Left hindlimb (tissue), 1 donor: ENCODE results near the gene RB1.

Experiments used
- DNase-seq: peaks from one replicate; pipeline ENCODE4 v3.0.0-alpha.2; 2018

The RB1 gene

DNA sequence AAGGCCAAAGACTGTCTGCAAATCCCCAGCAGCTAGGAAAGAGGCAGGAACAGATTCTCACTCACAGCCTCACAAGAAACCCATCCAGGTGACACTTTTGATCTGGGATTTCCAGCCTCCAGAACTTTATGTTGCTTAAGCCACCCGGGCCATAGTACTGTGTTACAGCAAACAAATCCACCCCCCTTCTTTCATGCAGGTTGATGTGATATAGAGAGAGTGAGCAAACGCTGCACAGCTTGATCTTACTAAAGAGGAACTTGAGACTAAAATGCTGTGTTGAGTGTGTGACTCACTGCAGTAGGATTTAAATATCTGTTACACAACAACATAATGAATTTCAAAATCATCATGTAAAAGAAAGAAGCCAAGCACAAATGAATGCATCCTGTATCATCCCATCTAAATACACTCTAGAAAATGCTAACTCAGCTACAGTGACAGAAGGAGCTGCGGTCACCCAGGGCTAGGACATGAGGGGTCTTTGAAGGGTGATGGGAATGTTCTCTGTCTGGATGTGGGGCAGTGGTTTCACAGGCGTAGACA is 197.2 kb downstream of the RB1 start:
- DNase-seq, result no peak

DNA sequence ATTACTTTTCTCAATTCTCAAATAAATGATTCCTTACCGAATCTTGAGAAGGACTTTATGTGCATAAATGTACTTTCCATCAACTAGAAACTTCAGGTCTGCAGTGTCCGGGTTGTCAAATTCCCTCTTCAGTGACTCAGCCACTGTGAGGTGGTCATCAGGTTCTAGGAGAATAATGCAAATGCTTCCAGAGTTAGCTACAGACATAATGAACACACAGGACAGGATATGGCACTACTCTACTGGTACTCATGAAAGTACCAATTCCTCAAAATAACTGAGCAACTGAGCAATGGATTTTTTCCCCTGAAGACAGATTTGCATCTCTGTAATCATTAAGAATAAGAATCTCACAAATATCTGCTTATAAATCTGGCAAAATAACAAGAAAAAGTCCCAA is 198.2 kb downstream of the RB1 start:
- DNase-seq, result no peak

DNA sequence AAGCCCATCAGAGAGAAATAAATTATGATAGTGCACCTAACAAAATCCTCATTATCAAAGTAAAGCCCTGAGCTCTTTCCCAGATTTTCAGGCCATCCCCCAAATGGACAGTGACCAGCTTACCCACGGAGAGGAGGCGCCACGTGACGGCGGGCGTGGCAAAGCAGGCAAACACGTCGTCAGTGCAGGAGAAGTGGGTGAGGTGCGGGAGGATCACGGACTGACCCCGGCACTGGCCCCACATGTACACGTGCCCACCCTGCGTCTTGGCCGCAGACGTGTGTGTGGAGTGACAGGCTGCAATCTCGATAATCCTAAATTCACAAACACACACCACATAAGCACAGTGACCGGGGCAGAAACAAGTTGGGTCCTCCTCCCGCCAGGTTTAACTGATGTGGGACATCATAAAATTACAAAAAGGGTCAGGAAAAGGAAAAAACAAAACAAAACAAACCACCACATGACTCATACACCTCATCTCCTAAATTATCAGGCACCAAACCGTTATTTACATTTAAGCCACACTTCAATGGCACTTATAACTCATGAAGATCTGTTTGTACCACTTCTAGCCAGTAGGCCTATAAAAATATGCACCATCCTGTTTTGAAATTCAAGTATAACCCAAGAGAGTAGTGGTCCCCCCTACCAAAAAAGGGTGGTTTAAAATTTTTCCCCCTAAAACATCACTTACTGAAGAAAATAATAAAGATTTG is 199.2 kb downstream of the RB1 start:
- DNase-seq, result no peak

DNA sequence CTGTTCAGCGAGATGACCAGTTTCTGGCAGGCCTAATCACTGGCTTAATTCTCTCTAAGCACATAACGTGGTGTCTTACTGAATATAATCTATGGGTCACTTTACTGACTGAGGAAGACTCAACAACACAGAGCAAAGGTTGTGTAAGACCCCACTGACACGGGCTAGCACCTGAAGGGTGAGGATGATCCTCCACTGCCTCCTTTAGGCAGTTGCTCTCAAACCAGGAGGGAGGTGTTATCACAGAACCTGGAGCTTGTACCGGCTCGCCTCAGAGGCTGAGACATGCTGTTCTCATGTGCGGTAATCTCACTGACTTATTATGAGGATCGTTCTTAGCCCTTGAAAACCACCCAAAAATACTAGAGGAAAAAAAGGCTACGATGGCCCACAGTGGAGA is 201.1 kb downstream of the RB1 start:
- no peak for DNase-seq

DNA sequence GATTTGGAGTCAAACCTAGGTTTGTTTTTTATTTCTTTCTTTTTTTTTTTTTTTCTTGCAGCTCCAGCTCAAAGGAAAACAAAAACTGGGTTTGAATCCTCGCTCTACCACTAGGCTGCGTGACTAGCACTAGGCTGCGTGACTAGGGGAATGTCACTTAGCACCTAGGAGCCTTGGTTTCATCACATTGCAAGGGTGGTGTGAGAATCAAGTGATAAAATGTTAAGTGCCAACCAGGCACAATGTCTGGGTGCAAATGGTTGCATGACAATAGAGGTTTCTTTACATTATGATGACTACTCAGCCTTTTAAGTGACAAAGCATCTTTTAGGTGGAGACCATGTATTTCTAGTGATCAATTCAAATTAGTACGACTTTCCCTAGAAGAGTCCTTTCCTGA is 201.5 kb downstream of the RB1 start:
- DNase-seq, result no peak

DNA sequence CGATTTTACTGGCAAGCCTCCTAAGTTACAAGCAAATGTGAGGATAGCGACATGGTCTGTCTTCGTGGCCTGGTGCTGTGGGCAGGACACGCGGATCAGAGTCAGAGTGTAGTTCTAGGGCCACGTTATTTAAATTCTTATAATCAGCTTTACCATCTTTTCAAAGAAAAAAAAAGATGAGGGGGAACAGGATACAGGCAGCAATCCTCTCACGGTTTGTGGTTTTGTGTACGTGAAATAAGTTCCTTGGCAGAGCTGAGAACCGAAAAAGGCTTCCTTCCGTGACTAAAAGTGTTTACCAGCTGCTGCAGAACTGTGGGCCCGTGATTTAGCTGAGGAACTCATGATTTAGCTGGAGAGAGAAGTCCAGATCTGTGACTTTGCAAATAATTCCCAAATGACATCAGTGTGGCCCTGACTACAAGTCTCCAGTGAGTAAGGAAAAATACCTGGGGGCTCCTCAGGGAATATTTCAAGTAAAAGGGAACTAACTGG is 202.1 kb downstream of the RB1 start:
- peak; percentile 40 for DNase-seq

DNA sequence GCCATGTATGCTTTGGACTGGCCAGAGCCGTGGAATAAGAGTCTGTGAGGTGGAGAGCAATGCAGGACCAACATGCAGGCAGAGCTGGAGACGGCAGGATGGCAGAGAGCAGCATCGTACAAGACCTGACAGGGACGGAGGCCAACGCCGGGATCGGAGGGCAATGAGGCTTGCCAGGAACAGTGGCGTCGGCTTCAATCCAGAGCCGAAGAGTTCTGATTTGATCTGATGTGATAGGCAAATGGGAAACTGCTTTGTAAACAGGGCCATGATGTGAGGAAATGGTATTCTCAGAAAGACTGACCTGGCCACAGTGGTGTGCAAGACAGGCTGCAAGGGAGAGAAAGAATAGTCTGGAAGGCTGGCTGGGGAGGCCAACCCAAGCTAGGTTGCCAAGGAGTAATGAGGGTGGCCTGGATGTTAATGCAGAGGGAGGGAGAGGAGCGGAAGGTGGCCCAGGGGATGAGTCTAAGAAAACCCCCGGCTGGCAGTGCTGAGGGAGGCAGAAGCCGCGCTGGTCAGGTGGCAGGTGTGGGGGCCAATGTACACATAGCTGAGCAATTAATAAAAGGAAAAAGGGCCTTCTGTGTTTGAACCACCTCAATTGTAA is 202.6 kb downstream of the RB1 start:
- no peak for DNase-seq

DNA sequence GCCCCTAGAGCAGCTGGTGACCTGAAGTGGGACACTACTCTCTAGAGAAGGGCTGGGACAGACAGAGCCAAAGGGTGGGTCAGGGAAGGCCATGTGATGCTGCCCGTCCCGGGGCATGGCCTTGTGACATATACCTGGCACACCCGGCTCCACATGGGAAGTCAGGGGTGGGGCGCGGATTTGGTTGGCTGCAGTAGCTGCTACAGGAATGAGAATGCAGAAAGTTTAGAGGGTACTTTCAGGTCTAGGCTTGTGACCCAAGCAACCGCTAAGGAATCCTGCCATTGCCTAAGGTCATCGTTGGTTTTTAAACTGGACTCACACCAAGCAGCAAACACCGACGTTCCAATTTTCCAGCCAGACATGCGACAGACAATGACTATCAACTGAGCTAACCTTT is 203.5 kb downstream of the RB1 start:
- no peak for DNase-seq

DNA sequence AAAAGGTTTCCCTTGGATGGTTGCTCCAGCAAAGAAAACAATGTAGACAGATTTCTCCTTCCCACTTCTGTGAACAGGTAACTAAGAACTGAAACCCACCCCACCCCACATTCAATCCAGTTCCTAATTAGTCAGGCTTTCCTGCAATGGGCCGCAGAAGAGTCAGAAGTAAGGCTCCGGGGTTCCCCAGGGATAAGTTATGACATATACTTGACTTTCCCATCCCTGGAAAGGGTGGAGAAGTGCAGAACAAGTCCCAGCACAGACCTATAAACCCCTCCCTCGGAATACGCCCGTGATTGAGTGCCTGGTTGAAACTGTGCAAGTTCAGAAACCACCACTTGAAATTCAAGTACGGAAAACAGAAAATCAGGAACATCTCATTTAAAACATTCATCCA is 204.5 kb downstream of the RB1 start:
- DNase-seq, result no peak

DNA sequence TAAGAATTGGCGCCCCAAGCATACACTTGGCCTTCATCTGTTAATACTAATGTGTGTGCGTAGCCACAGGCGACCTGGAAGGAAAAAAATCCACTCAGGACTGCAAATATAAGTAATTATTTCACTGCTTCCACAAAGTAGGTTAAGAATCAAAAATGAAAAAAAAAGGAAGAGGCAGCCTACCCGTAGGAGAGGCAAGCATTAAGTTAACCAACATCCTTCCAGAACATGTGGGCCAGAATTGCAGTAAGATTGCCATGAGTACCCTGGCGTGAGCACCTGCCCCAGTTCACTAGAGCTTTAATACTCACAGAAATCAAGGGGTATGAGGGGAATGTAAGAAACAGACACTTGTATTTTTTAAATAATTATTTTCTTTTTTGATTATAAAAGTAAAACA is 207.1 kb downstream of the RB1 start:
- no peak for DNase-seq

DNA sequence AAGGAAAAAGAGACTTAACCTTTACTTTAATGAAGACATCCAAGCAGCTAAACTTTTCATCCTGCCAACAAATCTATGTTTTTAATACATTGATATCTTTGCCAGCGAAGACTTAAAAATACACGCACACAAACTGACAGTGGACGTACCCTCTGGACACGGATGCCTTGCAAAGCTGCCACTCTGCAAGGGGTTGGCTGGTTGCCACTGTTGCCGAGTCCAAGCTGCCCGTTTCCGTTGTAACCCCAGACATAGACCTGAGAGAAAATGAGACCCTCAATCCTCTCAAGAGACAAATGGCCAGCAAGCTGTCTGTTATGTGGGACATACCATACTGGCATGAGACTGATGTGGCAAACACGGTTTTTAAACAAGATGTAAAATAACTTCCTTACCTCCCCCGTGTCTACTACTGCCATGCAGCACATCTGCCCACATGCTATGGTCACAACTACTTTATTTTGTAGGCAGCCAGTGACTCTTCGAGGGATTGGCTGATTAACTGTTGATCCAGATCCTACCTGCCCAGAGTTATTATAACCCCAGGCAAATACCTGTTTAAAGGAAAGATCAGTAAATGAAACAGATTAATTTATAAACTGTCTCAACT is 208.2 kb downstream of the RB1 start:
- no peak for DNase-seq

DNA sequence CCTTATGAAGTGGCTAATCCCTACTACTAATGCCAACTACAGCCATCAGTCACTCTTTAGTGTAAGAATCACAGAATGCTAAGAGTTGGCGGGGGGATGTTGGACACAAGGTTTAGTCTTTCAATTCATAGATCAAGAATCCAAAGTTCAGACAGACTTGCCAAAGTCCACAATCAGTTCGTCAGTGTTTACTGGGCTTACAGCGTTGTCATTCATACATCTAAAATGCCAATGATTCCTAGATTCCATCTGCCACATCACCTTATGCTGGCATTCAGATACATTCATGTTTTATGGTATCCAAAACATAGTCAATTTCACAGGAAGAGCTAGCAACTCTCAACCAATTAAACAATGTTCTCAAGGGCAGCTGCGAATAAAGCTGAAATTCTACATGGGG is 211.2 kb downstream of the RB1 start:
- DNase-seq, result no peak

DNA sequence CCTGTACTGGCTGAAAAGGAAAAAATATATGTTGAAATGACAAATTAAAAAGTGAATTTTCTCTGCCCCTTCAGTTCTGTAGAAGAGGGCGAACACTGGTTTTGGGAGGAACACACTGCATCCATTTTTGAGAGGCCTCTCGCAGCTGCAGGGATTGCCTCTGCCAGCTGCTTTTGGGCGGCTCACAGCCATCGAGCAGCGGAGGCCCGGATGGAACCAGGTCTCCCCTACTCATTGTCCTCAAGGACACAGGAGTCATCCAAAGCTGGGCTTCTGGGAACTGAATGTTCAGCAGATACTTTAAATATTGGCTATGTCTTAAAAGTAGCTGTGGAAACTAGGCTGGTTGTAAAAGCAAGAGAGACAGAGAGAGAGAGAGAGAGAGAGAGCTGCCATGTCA is 212.2 kb downstream of the RB1 start:
- no peak for DNase-seq

DNA sequence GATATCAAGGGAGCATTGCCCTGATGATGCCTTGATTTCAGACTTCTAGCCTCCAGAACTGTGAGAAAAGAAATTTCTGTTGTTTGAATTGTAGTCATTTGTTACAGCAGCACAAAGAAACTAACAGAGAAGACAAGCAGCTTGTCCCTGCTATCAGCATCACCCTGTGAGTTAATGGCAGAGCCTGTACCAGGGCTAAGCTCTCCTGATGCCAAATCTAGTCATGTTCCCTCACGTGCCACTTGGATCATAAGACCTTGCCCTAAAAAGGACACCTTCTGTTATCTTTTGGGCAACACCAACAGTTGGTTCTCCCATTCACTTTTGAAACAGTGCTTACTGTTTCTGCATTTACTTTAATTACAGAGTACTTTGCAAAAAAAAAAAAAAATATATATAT is 214.5 kb downstream of the RB1 start:
- no peak for DNase-seq

DNA sequence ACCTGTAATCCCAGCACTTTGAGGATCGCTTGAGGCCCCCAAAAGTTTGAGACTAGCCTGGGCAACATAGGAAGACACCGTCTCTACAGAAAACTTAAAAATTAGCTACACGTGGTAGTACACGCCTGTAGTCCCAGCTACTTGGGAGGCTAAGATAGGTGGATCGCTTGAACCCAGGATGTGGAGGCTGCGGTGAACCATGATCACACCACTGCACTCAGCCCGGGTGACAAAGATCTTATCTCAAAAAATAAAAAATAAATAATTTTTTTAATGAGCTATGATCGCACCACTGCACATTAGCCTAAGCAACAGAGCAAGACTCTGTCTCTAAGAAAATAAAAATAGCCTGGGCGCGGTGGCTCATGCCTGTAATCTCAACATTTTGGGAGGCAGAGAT is 222.7 kb downstream of the RB1 start:
- no peak for DNase-seq

DNA sequence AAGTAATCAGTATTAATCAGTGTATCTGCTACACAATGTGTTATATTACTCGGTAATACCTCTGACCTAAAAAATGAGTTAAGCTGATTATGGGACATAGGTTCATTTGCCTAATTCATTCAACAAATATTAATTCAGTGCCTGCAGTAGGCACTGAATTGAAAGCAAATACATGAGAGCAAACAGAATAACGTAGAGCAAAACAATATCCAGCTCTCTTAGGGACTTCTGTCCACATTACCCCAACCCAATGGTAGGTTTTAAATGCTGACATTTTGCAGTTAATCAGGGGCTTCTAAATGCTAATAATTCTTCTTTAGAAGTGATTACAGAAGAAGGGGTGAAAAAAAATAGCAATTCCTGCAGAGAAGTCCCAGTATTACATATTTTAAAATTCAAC is 224.4 kb downstream of the RB1 start:
- DNase-seq, result no peak

DNA sequence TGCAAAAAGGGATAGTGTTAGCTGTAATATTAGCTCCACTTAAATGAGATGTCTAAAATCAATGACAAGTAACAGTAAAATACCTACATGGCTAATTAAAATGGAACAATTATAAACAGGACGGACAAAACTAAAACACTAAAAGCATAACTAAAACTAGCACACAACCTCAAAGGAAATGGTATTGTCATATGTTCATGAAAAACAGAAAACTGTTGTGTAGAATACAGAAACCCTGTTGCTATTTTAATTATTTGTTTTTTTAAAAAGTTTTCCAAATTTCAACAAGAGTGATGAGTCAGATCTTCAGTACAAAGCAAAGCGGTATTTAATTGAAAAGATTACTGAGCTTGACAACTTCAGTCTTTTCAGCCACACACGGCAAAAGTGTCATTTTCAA is 225.2 kb downstream of the RB1 start:
- no peak for DNase-seq

DNA sequence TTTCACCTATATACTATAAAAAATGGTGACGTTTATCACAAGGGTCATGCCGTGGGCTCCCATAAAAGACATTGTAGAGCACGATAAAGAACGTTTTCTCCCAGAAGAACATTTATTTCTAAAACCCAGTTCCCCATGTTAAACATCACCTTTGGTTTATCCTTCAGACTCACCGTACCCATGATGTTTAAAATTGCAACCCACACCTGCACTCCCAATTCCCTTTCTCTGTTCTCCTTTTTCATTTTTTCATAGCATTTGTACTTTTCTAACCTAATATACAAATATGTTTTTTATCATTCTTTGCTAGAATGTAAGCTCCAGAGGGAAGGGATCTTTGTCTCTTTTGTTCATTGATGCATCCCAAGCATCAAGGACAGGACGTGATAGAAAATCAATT is 227.3 kb downstream of the RB1 start:
- no peak for DNase-seq
